Right lobe of liver (tissue), 4 donors: ENCODE data around the gene CFH.

ENCODE experiments used
- CTCF ChIP-seq, 4 donors: fragments of 200-600 bp in 3 of 4; fragments of 450-650 bp in 1 of 4; IDR thresholded peaks; one replicate each; pipeline versions ENCODE4 v1.5.1 to v1.8.0; 2016 to 2022; ENCODE audit warnings: antibody characterized with exemption in 4 of 4, mild to moderate bottlenecking in 2 of 4
- POLR2A ChIP-seq: fragments of 450-650 bp; IDR thresholded peaks from one replicate; pipeline ENCODE4 v1.6.1; 2017; ENCODE audit warnings: antibody characterized with exemption, mild to moderate bottlenecking
- donor health status: DM: no; HTN: no; CAD: no.
- donor health status: DM: no; HTN: no; CAD: no.
- donor health status: DM: no; HTN: yes; CAD: no.

GRCh38 chr1:196660272-196660671 is 8.4 kb downstream of the CFH start:
- TF ChIP-seq CTCF (IDR thresholded peaks at IDR 0.05) (no peak), POLR2A (no peak)
